GM12801 (cell line): ENCODE results near the gene RPS6KA1.

Experiments used
- CTCF ChIP-seq: IDR thresholded peaks from one replicate; pipeline ENCODE4 v1.5.1; 2011; ENCODE audit warnings: control low read depth; ENCODE audit not compliant: insufficient read length; ENCODE audit errors: extremely low read depth

RPS6KA1 gene

GRCh38 chr1:26610781-26611180 lies 81.2 kb downstream of the RPS6KA1 start:
- no peak for TF ChIP-seq CTCF

GRCh38 chr1:26614655-26615411 lies 85.3 kb downstream of the RPS6KA1 start:
- TF ChIP-seq CTCF, result no peak

GRCh38 chr1:26616881-26617280 lies 87.3 kb downstream of the RPS6KA1 start:
- TF ChIP-seq CTCF, result no peak

- no peak for TF ChIP-seq CTCF
Measured at GRCh38 chr1:26618561-26618960, 89.0 kb downstream of the RPS6KA1 start.
